ENCODE results near the gene CIAPIN1. TPM values are rescaled to one million over a fixed set of nuclear protein-coding genes. Genes with fewer than 3 reads are reported as not detected.
"Not testable (repeated sequence)": the region's sequence is repeated elsewhere in the genome, so short reads cannot be mapped to it uniquely, and the experiment has no call there.

Gene CIAPIN1
- total RNA-seq, 2 donors from 2014 or later: 77.5 to 87.1 TPM

GRCh38 chr16:57445510-57445909 is 1.7 kb downstream of the CIAPIN1 start:
- Histone ChIP-seq H3K9ac (ENCODE audit: extremely low read depth, low read length, poor library complexity, severe bottlenecking) (no peak overlapping the region), H3K27me3 (ENCODE audit: control insufficient read depth, insufficient read depth, low read length, poor library complexity, severe bottlenecking) (no peaks in the 10 kb centered on the region), H3K4me1 (ENCODE audit: control insufficient read depth, insufficient read depth, low read length) (no peaks in the 10 kb centered on the region), H3K36me3 (ENCODE audit: control insufficient read depth, insufficient read depth, low read length) (peaks cover 27% of the 10 kb centered on the region), H3K27ac (ENCODE audit: low read depth, low read length) (no peak overlapping the region), H3K9me3 (ENCODE audit: control insufficient read depth, low read length) (peaks cover 14% of the 10 kb centered on the region), H3K4me3 (ENCODE audit: low read length) (no peak overlapping the region)
- WGBS, 2 experiments (ENCODE audit: insufficient coverage in 1 of 2, insufficient read length in 1 of 2): 88 to 100% methylated on average over 1 to 2 of the region's 2 CpGs
- H3K27ac Mint-ChIP-seq: no peak overlapping the region
- H3K36me3 Mint-ChIP-seq (ENCODE audit: low read depth): peaks cover 28% of the 10 kb centered on the region
- H3K4me1 Mint-ChIP-seq: peaks cover 6% of the 10 kb centered on the region
- DNase-seq: no peak
- no peaks in the 10 kb centered on the region for H3K27me3 Mint-ChIP-seq (ENCODE audit: insufficient read depth)
- peak overlapping the region; percentile 88 for H3K4me3 Mint-ChIP-seq
- peaks cover 26% of the 10 kb centered on the region for H3K9me3 Mint-ChIP-seq
- no peak for TF ChIP-seq CTCF (conservative IDR thresholded peaks at IDR 0.05)

GRCh38 chr16:57444711-57445110 is 2.5 kb downstream of the CIAPIN1 start:
- peaks cover 6% of the 10 kb centered on the region for H3K4me1 Mint-ChIP-seq
- peaks cover 36% of the 10 kb centered on the region for H3K36me3 Mint-ChIP-seq (ENCODE audit: low read depth)
- peaks cover 34% of the 10 kb centered on the region for H3K9me3 Mint-ChIP-seq
- TF ChIP-seq CTCF (conservative IDR thresholded peaks at IDR 0.05): no peak
- Histone ChIP-seq H3K4me1 (ENCODE audit: control insufficient read depth, insufficient read depth, low read length) (no peaks in the 10 kb centered on the region), H3K9me3 (ENCODE audit: control insufficient read depth, low read length) (peaks cover 22% of the 10 kb centered on the region), H3K36me3 (ENCODE audit: control insufficient read depth, insufficient read depth, low read length) (peaks cover 34% of the 10 kb centered on the region), H3K4me3 (ENCODE audit: low read length) (no peak overlapping the region), H3K27me3 (ENCODE audit: control insufficient read depth, insufficient read depth, low read length, poor library complexity, severe bottlenecking) (no peaks in the 10 kb centered on the region), H3K27ac (ENCODE audit: low read depth, low read length) (no peak overlapping the region), H3K9ac (ENCODE audit: extremely low read depth, low read length, poor library complexity, severe bottlenecking) (no peak overlapping the region)
- no peak overlapping the region for H3K4me3 Mint-ChIP-seq
- no peaks in the 10 kb centered on the region for H3K27me3 Mint-ChIP-seq (ENCODE audit: insufficient read depth)
- no peak overlapping the region for H3K27ac Mint-ChIP-seq
- DNase-seq: no peak
- 94 to 95% methylated on average over 3 of the region's 3 CpGs for WGBS, 2 experiments (ENCODE audit: insufficient coverage in 1 of 2, insufficient read length in 1 of 2)

GRCh38 chr16:57440551-57440950 is 6.6 kb downstream of the CIAPIN1 start:
- H3K9me3 ChIP-seq (ENCODE audit: control insufficient read depth, low read length): peaks cover 32% of the 10 kb centered on the region
- peaks cover 71% of the 10 kb centered on the region for H3K36me3 Mint-ChIP-seq (ENCODE audit: low read depth)
- not testable (repeated sequence) for H3K27ac ChIP-seq (ENCODE audit: low read depth, low read length); H3K27ac Mint-ChIP-seq; H3K27me3 Mint-ChIP-seq (ENCODE audit: insufficient read depth); H3K4me1 Mint-ChIP-seq; H3K9ac ChIP-seq (ENCODE audit: extremely low read depth, low read length, poor library complexity, severe bottlenecking); H3K4me1 ChIP-seq (ENCODE audit: control insufficient read depth, insufficient read depth, low read length); DNase-seq; H3K27me3 ChIP-seq (ENCODE audit: control insufficient read depth, insufficient read depth, low read length, poor library complexity, severe bottlenecking); H3K4me3 Mint-ChIP-seq
- peak overlapping the region; percentile 5 for H3K4me3 ChIP-seq (ENCODE audit: low read length)
- H3K9me3 Mint-ChIP-seq: peaks cover 45% of the 10 kb centered on the region
- 98% methylated on average over 8 of the region's 8 CpGs; no CpG with 5 or more reads in 1 of the 2 experiments for WGBS, 2 experiments (ENCODE audit: insufficient coverage in 1 of 2, insufficient read length in 1 of 2)
- H3K36me3 ChIP-seq (ENCODE audit: control insufficient read depth, insufficient read depth, low read length): peaks cover 71% of the 10 kb centered on the region

GRCh38 chr16:57439947-57440346 is 7.2 kb downstream of the CIAPIN1 start:
- H3K27me3 ChIP-seq (ENCODE audit: control insufficient read depth, insufficient read depth, low read length, poor library complexity, severe bottlenecking); H3K27ac ChIP-seq (ENCODE audit: low read depth, low read length); H3K27me3 Mint-ChIP-seq (ENCODE audit: insufficient read depth); DNase-seq; H3K4me1 Mint-ChIP-seq; H3K4me3 Mint-ChIP-seq; H3K4me1 ChIP-seq (ENCODE audit: control insufficient read depth, insufficient read depth, low read length); H3K27ac Mint-ChIP-seq; H3K9ac ChIP-seq (ENCODE audit: extremely low read depth, low read length, poor library complexity, severe bottlenecking); H3K4me3 ChIP-seq (ENCODE audit: low read length): not testable (repeated sequence)
- Mint-ChIP-seq H3K36me3 (ENCODE audit: low read depth) (peaks cover 74% of the 10 kb centered on the region), H3K9me3 (peaks cover 45% of the 10 kb centered on the region)
- Histone ChIP-seq H3K9me3 (ENCODE audit: control insufficient read depth, low read length) (peaks cover 32% of the 10 kb centered on the region), H3K36me3 (ENCODE audit: control insufficient read depth, insufficient read depth, low read length) (peaks cover 77% of the 10 kb centered on the region)
- WGBS, 2 experiments (ENCODE audit: insufficient coverage in 1 of 2, insufficient read length in 1 of 2): 96 to 100% methylated on average over 5 to 8 of the region's 8 CpGs

All from endodermal cell (in vitro differentiated cells).